Measurements from ENCODE around the gene TNFRSF8. TPM values are rescaled to one million over a fixed set of nuclear protein-coding genes. Genes with fewer than 3 reads are reported as not detected.

Gene TNFRSF8
- polyA plus RNA-seq, 1 of the 3 experiments (the other 2 are of a cell fraction) = 0.07 TPM

DNA sequence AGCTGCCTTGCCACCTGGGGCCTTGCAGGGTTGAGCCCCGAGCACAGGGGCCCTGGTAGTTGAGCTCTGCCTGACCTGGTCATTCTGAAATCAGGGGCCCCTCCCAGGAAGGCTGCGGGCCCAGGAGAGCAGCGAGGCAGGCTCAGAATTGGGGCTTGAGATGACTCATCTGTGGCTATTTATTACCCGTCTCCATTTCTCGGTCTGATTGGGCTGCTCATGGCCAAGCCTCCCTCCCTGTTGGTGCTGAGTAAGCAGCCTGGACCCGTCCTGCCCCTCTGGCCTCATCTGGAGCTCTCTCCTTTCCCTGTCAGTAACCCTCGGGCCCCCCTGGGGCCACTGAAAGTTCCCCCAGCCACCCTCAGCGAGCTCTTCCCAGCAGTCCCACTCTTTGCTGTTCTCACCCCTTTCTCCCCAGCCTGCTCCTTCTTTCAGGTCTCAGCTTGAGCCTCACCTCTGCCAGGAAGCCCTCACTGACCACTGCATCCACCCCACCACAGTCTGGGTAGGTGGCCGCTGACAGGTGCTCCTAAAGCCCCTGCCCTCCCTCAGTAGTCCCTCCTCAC lies 11.0 kb upstream of the TNFRSF8 start:
- H4K20me1 ChIP-seq (ENCODE audit: insufficient read depth) = no peaks in the 10 kb centered on the region
- no peaks in the 10 kb centered on the region for H3K36me3 ChIP-seq (replicated peaks in 1 of 2; ENCODE audit: control insufficient read depth in 1 of 2, insufficient read depth in 2 of 2, low read length in 1 of 2)
- H3K27me3 ChIP-seq (ENCODE audit: insufficient read depth) = no peaks in the 10 kb centered on the region; the same call in 1 of the 2 replicates
- H3K79me2 ChIP-seq (ENCODE audit: insufficient read depth) = no peaks in the 10 kb centered on the region
- no peak overlapping the region for H3K27ac ChIP-seq (ENCODE audit: low read depth in 2 of 2, low read length in 1 of 2)
- H3K4me1 ChIP-seq (ENCODE audit: control insufficient read depth in 1 of 2, insufficient read depth in 2 of 2, low read depth in 1 of 2, low read length in 1 of 2) = peaks cover 0 to 22% of the 10 kb centered on the region in 2 experiments; a peak in 2 of 4 replicates
- H3K9me2 ChIP-seq = no peaks in the 10 kb centered on the region
- no peaks in the 10 kb centered on the region for H3K9me3 ChIP-seq
- H3K4me3 ChIP-seq (ENCODE audit: low read depth in 2 of 2, low read length in 1 of 2) = no peak overlapping the region
- H3K9ac ChIP-seq = no peak overlapping the region
- WGBS (ENCODE audit: low lambda C conversion rate) = 17% methylated on average over 6 of the region's 9 CpGs
- H3F3A ChIP-seq (replicated peaks; ENCODE audit: insufficient read depth) = no peaks in the 10 kb centered on the region
- H3K4me2 ChIP-seq = peak overlapping the region; percentile 47; the same call in 1 of the 2 replicates
- POLR2A ChIA-PET = no interaction called here
- CTCF ChIA-PET = interaction anchor here (1.2 to 2.5 kb wide), 3 partner anchors 13 to 27 kb away, joined by 3 to 9 read pairs (median 5); no protein-coding TSS in a partner anchor
- H2AFZ ChIP-seq (ENCODE audit: low read depth) = peak overlapping the region; percentile 51; the same call in 1 of the 2 replicates
- TF ChIP-seq FOSL2 (IDR thresholded peaks at IDR 0.05; ENCODE audit: borderline replicate concordance, low read depth) (peak; percentile 81; the same call in 1 of the 2 replicates), SIN3A (IDR thresholded peaks at IDR 0.05; ENCODE audit: borderline replicate concordance, low read depth, low read length) (no peak), FOXJ3 (CRISPR knock-in tag; IDR thresholded peaks at IDR 0.05) (no peak), MEF2A (IDR thresholded peaks at IDR 0.05; ENCODE audit: borderline replicate concordance, low read depth) (0 out of 2 replicates have a peak, but pooled peaks have one; percentile 16), GABPA (IDR thresholded peaks at IDR 0.05; ENCODE audit: low read depth) (no peak), TCF12 (IDR thresholded peaks at IDR 0.05) (0 out of 2 replicates have a peak, but pooled peaks have one; percentile 11), NRF1 (IDR thresholded peaks at IDR 0.05; ENCODE audit: low read depth, low read length) (no peak), JUND (IDR thresholded peaks at IDR 0.05) (peak; percentile 67), IRF3 (IDR thresholded peaks at IDR 0.05; ENCODE audit: low read depth, low read length) (no peak), RXRA (IDR thresholded peaks at IDR 0.05; ENCODE audit: borderline replicate concordance, low read depth) (no peak), MAX (IDR thresholded peaks at IDR 0.05; ENCODE audit: low read depth) (no peak), RCOR1 (IDR thresholded peaks at IDR 0.05; ENCODE audit: low read length) (no peak), PBX3 (IDR thresholded peaks at IDR 0.05) (peak; percentile 55), MXI1 (IDR thresholded peaks at IDR 0.05; ENCODE audit: low read depth, low read length) (no peak), FOXM1 (IDR thresholded peaks at IDR 0.05; ENCODE audit: low read depth) (no peak), YY1 (IDR thresholded peaks at IDR 0.05; ENCODE audit: low read depth) (no peak), EZH2phosphoT487 (IDR thresholded peaks at IDR 0.05; ENCODE audit: borderline replicate concordance, low read depth) (no peak), RFX5 (IDR thresholded peaks at IDR 0.05; ENCODE audit: low read length) (no peak), TAF1 (IDR thresholded peaks at IDR 0.05; ENCODE audit: borderline replicate concordance, low read depth, low read length) (no peak), SMC3 (IDR thresholded peaks at IDR 0.05; ENCODE audit: low read depth, low read length) (no peak)
- TF ChIP-seq, protein P1, sequence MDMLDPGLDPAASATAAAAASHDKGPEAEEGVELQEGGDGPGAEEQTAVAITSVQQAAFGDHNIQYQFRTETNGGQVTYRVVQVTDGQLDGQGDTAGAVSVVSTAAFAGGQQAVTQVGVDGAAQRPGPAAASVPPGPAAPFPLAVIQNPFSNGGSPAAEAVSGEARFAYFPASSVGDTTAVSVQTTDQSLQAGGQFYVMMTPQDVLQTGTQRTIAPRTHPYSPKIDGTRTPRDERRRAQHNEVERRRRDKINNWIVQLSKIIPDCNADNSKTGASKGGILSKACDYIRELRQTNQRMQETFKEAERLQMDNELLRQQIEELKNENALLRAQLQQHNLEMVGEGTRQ (IDR thresholded peaks at IDR 0.05; ENCODE audit: borderline replicate concordance, low read depth, low read length) = no peak
- DNase-seq = no peak
